ENCODE results near the gene DYRK3.
"Not testable (repeated sequence)": the region's sequence is repeated elsewhere in the genome, so short reads cannot be mapped to it uniquely, and the experiment has no call there.

DYRK3 gene

GRCh38 chr1:206633708-206634121 is 1.6 kb upstream of the DYRK3 start:
- DNase-seq, result no peak

- peak; percentile 96 to 99 for DNase-seq
Observed at GRCh38 chr1:206634365-206635079, 814 bp upstream of the DYRK3 start.

- DNase-seq, result no peak
Observed at GRCh38 chr1:206635978-206636345, 626 bp downstream of the DYRK3 start.

GRCh38 chr1:206636671-206637070 is 1.3 kb downstream of the DYRK3 start:
- no peak for DNase-seq

- DNase-seq, result no peak
Observed at GRCh38 chr1:206637605-206638004, 2.3 kb downstream of the DYRK3 start.

GRCh38 chr1:206642074-206642473 is 6.7 kb downstream of the DYRK3 start:
- DNase-seq, result not testable (repeated sequence)

GRCh38 chr1:206643118-206643698 is 7.9 kb downstream of the DYRK3 start:
- DNase-seq, result no peak

GRCh38 chr1:206646504-206646903 is 11.2 kb downstream of the DYRK3 start:
- DNase-seq, result no peak

GRCh38 chr1:206647224-206647623 is 11.9 kb downstream of the DYRK3 start:
- no peak for DNase-seq

GRCh38 chr1:206649261-206649921 is 14.1 kb downstream of the DYRK3 start:
- DNase-seq, result no peak

- no peak for DNase-seq
Observed at GRCh38 chr1:206651014-206651413, 15.7 kb downstream of the DYRK3 start.

- DNase-seq, result no peak
Observed at GRCh38 chr1:206651958-206652890, 16.9 kb downstream of the DYRK3 start.

- DNase-seq, result no peak
Observed at GRCh38 chr1:206653715-206654459, 18.6 kb downstream of the DYRK3 start.

- DNase-seq, result no peak
Observed at GRCh38 chr1:206654828-206655227, 19.5 kb downstream of the DYRK3 start.

- DNase-seq, result no peak
Observed at GRCh38 chr1:206655471-206655882, 20.1 kb downstream of the DYRK3 start.

GRCh38 chr1:206656936-206657335 is 21.6 kb downstream of the DYRK3 start:
- DNase-seq, result no peak

- no peak for DNase-seq
Observed at GRCh38 chr1:206657751-206658150, 22.4 kb downstream of the DYRK3 start.

GRCh38 chr1:206658264-206658980 is 23.1 kb downstream of the DYRK3 start:
- no peak for DNase-seq

GRCh38 chr1:206658981-206659273 is 23.6 kb downstream of the DYRK3 start:
- DNase-seq, result no peak

GRCh38 chr1:206660136-206660535 is 24.8 kb downstream of the DYRK3 start:
- no peak for DNase-seq

- no peak for DNase-seq
Observed at GRCh38 chr1:206661161-206661820, 26.0 kb downstream of the DYRK3 start.
